ENCODE results near the gene TPSG1.

GRCh38 chr16:1256874-1257322, 31.8 kb upstream of the TPSG1 start:
- TF ChIP-seq POLR2A (IDR thresholded peaks at IDR 0.05) (no peak), EP300 (IDR thresholded peaks at IDR 0.05) (no peak)
- TF ChIP-seq, protein P1, sequence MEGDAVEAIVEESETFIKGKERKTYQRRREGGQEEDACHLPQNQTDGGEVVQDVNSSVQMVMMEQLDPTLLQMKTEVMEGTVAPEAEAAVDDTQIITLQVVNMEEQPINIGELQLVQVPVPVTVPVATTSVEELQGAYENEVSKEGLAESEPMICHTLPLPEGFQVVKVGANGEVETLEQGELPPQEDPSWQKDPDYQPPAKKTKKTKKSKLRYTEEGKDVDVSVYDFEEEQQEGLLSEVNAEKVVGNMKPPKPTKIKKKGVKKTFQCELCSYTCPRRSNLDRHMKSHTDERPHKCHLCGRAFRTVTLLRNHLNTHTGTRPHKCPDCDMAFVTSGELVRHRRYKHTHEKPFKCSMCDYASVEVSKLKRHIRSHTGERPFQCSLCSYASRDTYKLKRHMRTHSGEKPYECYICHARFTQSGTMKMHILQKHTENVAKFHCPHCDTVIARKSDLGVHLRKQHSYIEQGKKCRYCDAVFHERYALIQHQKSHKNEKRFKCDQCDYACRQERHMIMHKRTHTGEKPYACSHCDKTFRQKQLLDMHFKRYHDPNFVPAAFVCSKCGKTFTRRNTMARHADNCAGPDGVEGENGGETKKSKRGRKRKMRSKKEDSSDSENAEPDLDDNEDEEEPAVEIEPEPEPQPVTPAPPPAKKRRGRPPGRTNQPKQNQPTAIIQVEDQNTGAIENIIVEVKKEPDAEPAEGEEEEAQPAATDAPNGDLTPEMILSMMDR (IDR thresholded peaks at IDR 0.05) = no peak
